ENCODE results near the gene TRMT10A.

TRMT10A gene

GRCh38 chr4:99571883-99572282, 8.0 kb upstream of the TRMT10A start:
- in situ Hi-C loops (cut with MboI; ENCODE audit: low pct_unique_long_range_greater_than_20kb, low sequenced_read_pairs, unreplicated experiment) = no loop called here
- no peak for TF ChIP-seq CTCF (IDR thresholded peaks at IDR 0.05; ENCODE audit: extremely low read depth, insufficient read depth, missing control alignments)
- no peak for DNase-seq (ENCODE audit: low spot score)

GRCh38 chr4:99564921-99565320, 1.1 kb upstream of the TRMT10A start:
- TF ChIP-seq CTCF (IDR thresholded peaks at IDR 0.05; ENCODE audit: extremely low read depth, insufficient read depth, missing control alignments) = no peak
- in situ Hi-C loops (cut with MboI; ENCODE audit: low pct_unique_long_range_greater_than_20kb, low sequenced_read_pairs, unreplicated experiment) = loop anchor here (5.0 kb wide), 1 partner anchor 247 kb away; no protein-coding TSS in a partner anchor
- no peak for DNase-seq (ENCODE audit: low spot score)

- no peak for TF ChIP-seq CTCF (IDR thresholded peaks at IDR 0.05; ENCODE audit: extremely low read depth, insufficient read depth, missing control alignments)
- in situ Hi-C loops (cut with MboI; ENCODE audit: low pct_unique_long_range_greater_than_20kb, low sequenced_read_pairs, unreplicated experiment) = no loop called here
- no peak for DNase-seq (ENCODE audit: low spot score)
Observed at GRCh38 chr4:99552872-99553271, 11.0 kb downstream of the TRMT10A start.

GRCh38 chr4:99540277-99540939, 23.4 kb downstream of the TRMT10A start:
- in situ Hi-C loops (cut with MboI; ENCODE audit: low pct_unique_long_range_greater_than_20kb, low sequenced_read_pairs, unreplicated experiment) = no loop called here
- DNase-seq (ENCODE audit: low spot score) = no peak
- TF ChIP-seq CTCF (IDR thresholded peaks at IDR 0.05; ENCODE audit: extremely low read depth, insufficient read depth, missing control alignments) = no peak

GRCh38 chr4:99537674-99538073, 26.2 kb downstream of the TRMT10A start:
- in situ Hi-C loops (cut with MboI; ENCODE audit: low pct_unique_long_range_greater_than_20kb, low sequenced_read_pairs, unreplicated experiment) = no loop called here
- DNase-seq (ENCODE audit: low spot score) = no peak
- TF ChIP-seq CTCF (IDR thresholded peaks at IDR 0.05; ENCODE audit: extremely low read depth, insufficient read depth, missing control alignments) = no peak

- DNase-seq (ENCODE audit: low spot score) = no peak
- in situ Hi-C loops (cut with MboI; ENCODE audit: low pct_unique_long_range_greater_than_20kb, low sequenced_read_pairs, unreplicated experiment) = no loop called here
- no peak for TF ChIP-seq CTCF (IDR thresholded peaks at IDR 0.05; ENCODE audit: extremely low read depth, insufficient read depth, missing control alignments)
Observed at GRCh38 chr4:99536848-99537247, 27.0 kb downstream of the TRMT10A start.
